Fibroblast of lung (primary cell): ENCODE measurements around the gene SAA1. TPM values are rescaled to one million over a fixed set of nuclear protein-coding genes. Genes with fewer than 3 reads are reported as not detected.
"Not testable (repeated sequence)": the region's sequence is repeated elsewhere in the genome, so short reads cannot be mapped to it uniquely, and the experiment has no call there.

Experiments
- DNase-seq, 2 donors: peaks; one replicate each; pipeline versions ENCODE4 v3.0.0 to v3.0.0-alpha.2; 2010; ENCODE audit warnings: low read depth in 2 of 2
- H2AFZ ChIP-seq: 2 replicates; pipeline ENCODE4 v1.5.1; 2012; ENCODE audit warnings: low read length, control low read depth, inconsistent platforms
- H3K27ac ChIP-seq: 2 replicates; pipeline ENCODE4 v1.5.1; 2011; ENCODE audit warnings: low read length, control low read depth; ENCODE audit not compliant: insufficient read depth
- H3K27me3 ChIP-seq: 2 replicates; pipeline ENCODE4 v1.5.1; 2011; ENCODE audit warnings: mild to moderate bottlenecking, low read length; ENCODE audit not compliant: control insufficient read depth, insufficient read depth
- H3K36me3 ChIP-seq: 2 replicates; pipeline ENCODE4 v1.5.1; 2011; ENCODE audit warnings: low read length; ENCODE audit not compliant: control insufficient read depth, insufficient read depth
- H3K4me1 ChIP-seq: 2 replicates; pipeline ENCODE4 v1.5.1; 2011; ENCODE audit warnings: low read length; ENCODE audit not compliant: control insufficient read depth, insufficient read depth; ENCODE audit errors: extremely low read depth
- H3K4me2 ChIP-seq: 2 replicates; pipeline ENCODE4 v1.5.1; 2011; ENCODE audit warnings: low read length, control low read depth; ENCODE audit not compliant: insufficient read depth; ENCODE audit errors: extremely low read depth
- H3K4me3 ChIP-seq, 4 experiments: fragments of 200-600 bp in 1 of 4; sonication (generic) in 1 of 4; replicated peaks in 1 of 4; 2 replicates each; pipeline ENCODE4 v1.5.1; 2011 to 2016; ENCODE audit warnings: low read length in 4 of 4, low read depth in 3 of 4, mild to moderate bottlenecking in 3 of 4, control low read depth in 2 of 4, inconsistent platforms in 1 of 4, mixed read lengths in 1 of 4; ENCODE audit not compliant: insufficient read depth in 1 of 4; ENCODE audit errors: control extremely low read depth in 1 of 4
- H3K79me2 ChIP-seq: 2 replicates; pipeline ENCODE4 v1.5.1; 2012; ENCODE audit warnings: mild to moderate bottlenecking, low read length, inconsistent platforms; ENCODE audit not compliant: control insufficient read depth, insufficient read depth
- H3K9ac ChIP-seq: 2 replicates; pipeline ENCODE4 v1.5.1; 2011; ENCODE audit warnings: mild to moderate bottlenecking, low read length, control low read depth; ENCODE audit not compliant: insufficient read depth
- H3K9me3 ChIP-seq: 2 replicates; pipeline ENCODE4 v1.5.1; 2012; ENCODE audit warnings: low read depth, low read length; ENCODE audit not compliant: control insufficient read depth, insufficient read depth
- H4K20me1 ChIP-seq: 2 replicates; pipeline ENCODE4 v1.5.1; 2011; ENCODE audit warnings: low read length; ENCODE audit not compliant: control insufficient read depth, insufficient read depth; ENCODE audit errors: extremely low read depth
- CTCF ChIP-seq, 2 donors: IDR thresholded peaks in 1 of 2; conservative IDR thresholded peaks in 1 of 2; 1 replicate in 1 of 2; 2 replicates in 1 of 2; pipeline ENCODE4 v1.5.1; 2011 to 2012; ENCODE audit warnings: low read length in 2 of 2, control low read depth in 1 of 2, inconsistent platforms in 1 of 2, low read depth in 1 of 2, mild to moderate bottlenecking in 1 of 2
- EZH2 ChIP-seq: IDR thresholded peaks from 2 replicates; pipeline ENCODE4 v1.5.1; 2012; ENCODE audit warnings: low read length, control low read depth, mild to moderate bottlenecking; ENCODE audit errors: missing control alignments
- polyA plus RNA-seq, 2 donors: library from polyadenylated mRNA; depleted of rRNA in 1 of 2; stranded (reverse) in 1 of 2; unstranded in 1 of 2; fragments of >200 nt; gene quantifications; 2 replicates each; pipeline ENCODE4 v1.2.1, GENCODE V29; 2011 to 2012; ENCODE audit warnings: missing spikeins in 1 of 2
- total RNA-seq: library from RNA; depleted of rRNA; stranded (reverse); fragments of >200 nt; gene quantifications from 2 replicates; pipeline ENCODE4 v1.2.1, GENCODE V29; 2014

SAA1 gene
- total and polyA plus RNA-seq, 2 donors (not counting 1 experiment from before 2014, with no cell fraction given) = not detected

- no peaks in the 10 kb centered on the region for H3K9me3 ChIP-seq
- peak in 1 of 2 donors; percentile 15 for DNase-seq
- no peaks in the 10 kb centered on the region for H3K4me1 ChIP-seq
- H4K20me1 ChIP-seq = no peaks in the 10 kb centered on the region
- H3K27ac ChIP-seq = no peak overlapping the region
- no peaks in the 10 kb centered on the region for H3K79me2 ChIP-seq
- TF ChIP-seq CTCF (conservative IDR thresholded peaks at IDR 0.05 in 1 of 2, IDR thresholded peaks at IDR 0.05 in 1 of 2; ENCODE audit: low read depth in 1 of 2, low read length in 2 of 2) = no peak
- TF ChIP-seq EZH2 = no peak
- no peaks in the 10 kb centered on the region for H3K36me3 ChIP-seq
- no peak overlapping the region for H3K4me3 ChIP-seq
- no peak overlapping the region for H3K9ac ChIP-seq
- H2AFZ ChIP-seq = no peak overlapping the region
- H3K4me2 ChIP-seq = no peak overlapping the region
- H3K27me3 ChIP-seq = peaks cover 2% of the 10 kb centered on the region
These were observed 20.7 kb upstream of the SAA1 start for GRCh38 chr11:18245396-18245795.

- H3K36me3 ChIP-seq, H3K27me3 ChIP-seq, H3K79me2 ChIP-seq, H3K9me3 ChIP-seq, H3K9ac ChIP-seq, H3K4me2 ChIP-seq, DNase-seq, H3K27ac ChIP-seq, H4K20me1 ChIP-seq, H2AFZ ChIP-seq, H3K4me1 ChIP-seq, H3K4me3 ChIP-seq: not testable (repeated sequence)
These were observed 19.5 kb upstream of the SAA1 start for GRCh38 chr11:18246379-18247190.

- not testable (repeated sequence) for H3K9ac ChIP-seq, H2AFZ ChIP-seq
These were observed 18.9 kb upstream of the SAA1 start for GRCh38 chr11:18247191-18247581.

GRCh38 chr11:18248561-18248960 lies 17.5 kb upstream of the SAA1 start, which contains the start of gene SAA2:
TSS of gene SAA2 (minus strand) at chr11:18248668. CDS start at chr11:18248011, 657 bp downstream.
- H3K9me3 ChIP-seq = no peaks in the 10 kb centered on the region
- H3K9ac ChIP-seq = no peak within 1 kb of the TSS
- H3K27me3 ChIP-seq = peaks cover 2% of the 10 kb centered on the region
- H3K4me3 ChIP-seq = no peak within 1 kb of the TSS
- H4K20me1 ChIP-seq = no peaks in the 10 kb centered on the region
- no peak for DNase-seq
- no peaks in the 10 kb centered on the region for H3K79me2 ChIP-seq
- H3K4me1 ChIP-seq = no peaks in the 10 kb centered on the region
- TF ChIP-seq EZH2 = no peak
- TF ChIP-seq CTCF (conservative IDR thresholded peaks at IDR 0.05 in 1 of 2, IDR thresholded peaks at IDR 0.05 in 1 of 2; ENCODE audit: low read depth in 1 of 2, low read length in 2 of 2) = no peak
- H3K4me2 ChIP-seq = no peak within 1 kb of the TSS
- no peak within 1 kb of the TSS for H3K27ac ChIP-seq
- H2AFZ ChIP-seq = no peak within 1 kb of the TSS
- H3K36me3 ChIP-seq = no peaks in the 10 kb centered on the region

More at GRCh38 chr11:18247191-18247581, 18.9 kb upstream of the SAA1 start:
- H3K4me3 ChIP-seq, DNase-seq, H3K4me2 ChIP-seq, H4K20me1 ChIP-seq, H3K36me3 ChIP-seq, H3K79me2 ChIP-seq, H3K4me1 ChIP-seq, H3K9me3 ChIP-seq, H3K27me3 ChIP-seq, H3K27ac ChIP-seq: not testable (repeated sequence)
